ENCODE measurements around the gene IL26.
"Not testable (repeated sequence)": the region's sequence is repeated elsewhere in the genome, so short reads cannot be mapped to it uniquely, and the experiment has no call there.

The IL26 gene

DNA sequence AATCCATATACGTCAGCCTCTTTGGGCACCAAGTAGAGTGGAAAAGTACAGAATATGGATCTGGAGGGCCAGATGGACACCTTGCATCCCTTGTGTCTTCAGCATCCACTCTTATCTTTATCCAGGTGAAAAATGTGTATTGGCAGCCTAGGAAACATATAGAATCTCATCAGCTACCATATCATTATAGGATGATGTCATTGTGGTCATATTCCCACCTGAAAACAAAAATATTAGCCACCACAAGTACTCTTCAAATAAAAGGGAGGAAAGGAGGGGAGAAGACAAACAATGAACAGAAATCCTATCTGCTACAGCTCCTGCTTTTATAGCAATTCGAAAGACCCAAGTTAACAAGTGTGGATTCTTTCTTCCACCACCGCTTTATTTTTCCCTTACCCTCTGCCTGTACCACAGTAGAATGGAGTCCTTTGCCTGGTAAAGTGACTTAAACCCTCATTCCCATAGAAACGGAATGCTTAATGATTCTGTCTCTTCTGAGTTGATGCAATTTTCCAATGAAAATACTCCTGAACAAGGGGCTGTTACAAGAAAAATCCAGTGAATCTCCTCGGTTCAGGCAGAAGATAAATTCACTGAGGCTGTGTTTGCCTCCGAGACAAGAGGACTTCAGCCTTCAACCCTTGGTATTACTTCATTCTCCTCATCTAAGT lies 13.8 kb upstream of the IL26 start:
- DNase-seq = no peak

DNA sequence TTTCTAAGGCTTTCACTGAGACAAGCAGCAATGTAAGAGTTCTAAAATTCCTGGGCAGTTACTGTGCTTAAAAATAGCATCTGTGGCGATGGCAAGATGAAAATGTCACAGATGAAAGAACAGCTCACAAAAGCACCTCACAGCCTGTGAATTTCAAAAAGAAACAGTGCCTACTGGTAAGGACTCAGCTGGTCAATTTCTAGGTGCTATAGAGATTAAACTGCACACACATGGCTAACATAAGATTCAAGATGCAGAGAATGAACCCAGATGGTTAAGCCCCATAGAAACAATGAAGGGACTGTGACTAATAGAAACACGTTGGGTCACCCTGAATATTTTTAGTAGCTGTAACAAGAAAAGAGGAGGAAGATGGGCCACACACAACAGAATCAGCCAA lies 12.0 kb upstream of the IL26 start:
- DNase-seq = no peak

DNA sequence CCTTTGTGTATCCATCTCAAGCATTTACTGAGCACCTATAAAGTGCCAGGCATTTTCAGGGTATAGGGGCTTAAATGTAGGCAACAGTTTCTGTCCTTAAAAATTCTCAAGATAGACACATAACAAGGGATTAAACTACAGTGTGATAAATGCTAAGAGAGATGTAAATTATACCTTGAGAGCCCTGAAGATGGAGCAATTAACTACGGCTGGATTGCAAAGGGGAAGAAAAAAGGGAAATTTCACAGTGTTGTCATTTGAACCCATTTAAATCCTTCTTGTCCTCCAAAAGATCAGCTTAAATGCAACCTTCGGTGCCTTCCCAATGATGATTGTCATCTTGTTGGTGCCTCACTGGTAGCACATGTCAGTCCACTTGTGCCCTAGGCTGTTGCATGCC lies 11.5 kb upstream of the IL26 start:
- DNase-seq = no peak

- DNase-seq = peak; percentile 77
Measured at GRCh38 chr12:68236421-68237059, 10.9 kb upstream of the IL26 start.

- DNase-seq = no peak
Measured at GRCh38 chr12:68235576-68235975, 10.0 kb upstream of the IL26 start.

DNA sequence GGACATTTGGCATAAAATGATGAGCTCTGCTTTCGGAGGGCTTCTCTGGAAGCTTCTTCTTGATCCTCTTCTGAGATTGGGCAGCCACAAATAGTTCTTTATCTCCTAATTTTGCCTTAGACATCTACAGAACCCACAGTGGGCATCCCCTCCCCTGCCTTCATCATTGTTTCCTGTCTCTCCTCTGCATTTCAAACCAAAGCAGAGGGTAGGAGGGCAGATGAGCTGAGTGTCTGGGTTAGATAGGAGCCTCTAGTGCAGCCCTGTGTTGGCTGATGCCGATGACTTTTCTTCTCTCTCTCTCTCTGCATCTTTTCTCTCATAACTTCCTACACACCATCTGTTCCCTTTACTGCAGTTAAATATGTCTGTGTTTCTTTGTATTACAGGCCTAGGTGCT lies 8.5 kb upstream of the IL26 start:
- no peak for DNase-seq

DNA sequence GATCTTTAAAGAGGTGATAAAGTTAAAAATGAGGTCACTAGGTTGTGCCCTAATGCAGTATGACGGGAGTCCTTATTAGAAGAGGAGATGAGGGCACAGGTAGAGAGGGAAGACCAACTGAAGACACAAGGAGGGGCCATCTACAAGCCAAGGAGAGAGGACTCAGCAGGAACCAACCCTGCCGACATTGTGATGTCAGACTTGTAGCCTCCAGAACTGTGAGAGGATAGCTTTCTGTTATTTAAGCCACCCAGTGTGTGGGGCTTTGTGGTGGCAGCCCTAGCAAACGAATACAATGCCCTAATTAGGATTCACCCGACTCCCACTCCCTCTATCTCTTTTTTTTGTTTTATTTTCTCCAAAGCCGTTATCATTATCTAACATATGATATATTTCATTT lies 7.9 kb upstream of the IL26 start:
- no peak for DNase-seq

GRCh38 chr12:68231691-68232090 lies 6.1 kb upstream of the IL26 start:
- no peak for DNase-seq

GRCh38 chr12:68231229-68231628 lies 5.6 kb upstream of the IL26 start:
- DNase-seq = peak; percentile 41

DNA sequence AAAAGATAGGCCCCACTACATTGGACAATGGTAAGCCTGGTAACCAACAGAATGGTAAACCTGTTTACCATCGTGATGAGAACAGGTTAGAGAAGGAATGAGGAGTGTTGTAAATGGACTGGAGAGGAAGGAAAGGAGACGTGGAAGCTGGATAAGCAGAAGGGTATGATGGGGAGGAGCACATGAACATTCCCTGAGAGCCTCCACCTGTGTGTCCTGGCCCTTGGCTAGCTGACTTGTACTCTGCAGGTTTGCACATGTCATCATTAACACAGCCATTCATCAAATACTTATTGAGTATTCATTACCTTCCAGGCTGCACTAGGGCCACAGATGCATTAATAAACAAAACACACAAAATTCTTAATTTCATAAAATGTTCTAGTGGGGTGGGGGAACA lies 4.3 kb upstream of the IL26 start:
- no peak for DNase-seq

- DNase-seq = no peak
Measured at GRCh38 chr12:68227356-68227755, 1.7 kb upstream of the IL26 start.

GRCh38 chr12:68224613-68225285 lies 861 bp downstream of the IL26 start:
- no peak for DNase-seq

- peak; percentile 88 for DNase-seq
Measured at GRCh38 chr12:68223067-68223747, 2.4 kb downstream of the IL26 start.

GRCh38 chr12:68222326-68222725 lies 3.3 kb downstream of the IL26 start:
- no peak for DNase-seq

- no peak for DNase-seq
Measured at GRCh38 chr12:68221497-68221896, 4.1 kb downstream of the IL26 start.

DNA sequence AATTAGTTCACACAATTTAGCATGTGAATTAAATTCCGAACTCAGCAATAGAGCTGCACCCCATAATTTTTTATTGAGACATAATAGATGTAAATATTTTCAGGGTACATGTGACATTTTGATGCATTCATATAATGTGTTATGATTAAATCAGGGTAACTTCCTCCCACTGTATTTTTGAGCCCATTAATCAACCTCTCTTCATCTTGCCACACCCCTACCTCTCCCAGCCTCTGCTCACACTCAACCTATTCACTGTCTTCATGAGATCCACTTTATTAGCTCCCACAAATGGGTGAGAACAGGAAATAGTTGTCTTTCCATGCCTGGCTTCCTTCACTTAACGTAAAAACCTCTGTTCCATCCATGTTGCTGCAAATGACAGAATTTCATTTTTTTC lies 14.7 kb downstream of the IL26 start:
- DNase-seq = no peak

DNA sequence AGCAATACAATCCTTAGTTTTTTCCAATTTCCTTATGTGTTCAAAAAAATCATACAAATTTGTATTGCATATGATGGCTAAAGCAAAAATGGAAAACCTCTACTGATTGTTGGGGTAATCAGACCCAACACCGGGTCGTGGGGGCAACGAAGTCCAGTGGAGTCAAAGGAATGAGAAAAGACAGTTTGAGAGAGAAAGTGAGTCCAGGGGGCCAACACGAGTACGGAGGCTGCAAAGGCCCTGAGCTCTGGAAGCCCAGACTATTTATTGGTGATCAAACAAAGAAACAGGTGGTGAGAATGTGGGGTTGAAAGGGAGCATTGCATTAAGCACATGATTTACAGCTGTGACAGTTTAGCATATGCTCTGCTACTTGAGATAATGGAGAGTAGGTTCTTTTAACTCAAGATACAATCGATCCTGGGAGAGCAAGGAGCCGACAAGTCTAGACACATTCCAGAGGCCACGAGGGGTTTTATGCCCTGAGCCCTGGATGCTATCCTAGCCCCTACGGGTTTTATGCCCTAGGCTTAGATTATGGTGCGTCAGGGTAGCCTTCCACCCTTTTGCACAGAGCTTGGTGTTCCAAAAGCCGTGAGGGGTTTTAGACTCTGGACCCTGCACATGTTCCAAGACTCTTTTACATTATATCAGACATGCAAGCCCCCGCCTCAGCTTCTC lies 16.4 kb downstream of the IL26 start:
- not testable (repeated sequence) for DNase-seq

DNA sequence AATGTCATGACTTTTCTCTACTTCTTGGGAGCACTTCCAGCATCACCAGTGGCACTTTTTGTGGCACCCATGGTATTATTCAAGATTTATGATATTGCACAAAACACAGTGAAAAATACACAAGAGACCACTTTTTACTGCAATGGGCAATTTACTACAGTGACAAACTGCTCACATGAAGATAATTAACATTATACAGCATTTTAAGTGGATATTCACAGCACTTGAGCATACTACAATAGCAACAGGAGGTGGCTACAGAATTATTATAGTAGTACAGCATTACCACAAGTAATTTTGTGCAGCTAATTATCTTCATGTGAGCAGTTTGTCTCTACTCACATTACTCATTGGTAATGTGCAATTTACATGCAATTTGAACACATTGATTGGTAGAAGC lies 18.3 kb downstream of the IL26 start:
- DNase-seq = no peak

GRCh38 chr12:68206446-68206845 lies 19.2 kb downstream of the IL26 start:
- no peak for DNase-seq

- peak; percentile 53 for DNase-seq
Measured at GRCh38 chr12:68203460-68203875, 22.1 kb downstream of the IL26 start.

DNA sequence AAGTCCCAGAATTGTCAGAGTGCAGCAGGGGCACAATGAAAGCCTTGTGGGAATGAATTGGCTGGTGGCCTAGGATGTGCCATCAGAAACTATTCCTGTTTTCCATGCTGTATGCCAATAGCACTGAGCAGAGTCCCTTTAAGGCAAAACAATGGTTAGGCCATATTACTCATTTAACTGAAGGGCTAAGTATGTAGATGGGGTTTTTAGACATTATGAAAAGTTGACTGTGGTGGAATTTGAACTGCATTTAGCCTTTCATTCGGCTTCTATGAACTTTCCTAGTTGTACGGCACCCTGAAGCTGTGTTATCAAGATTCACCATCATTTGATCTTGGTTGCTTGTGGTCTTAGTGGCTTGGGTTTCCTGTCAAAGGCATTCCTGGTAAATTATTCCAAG lies 24.8 kb downstream of the IL26 start:
- DNase-seq = no peak

GRCh38 chr12:68199127-68199526 lies 26.5 kb downstream of the IL26 start:
- DNase-seq = no peak

- DNase-seq = peak; percentile 56
Measured at GRCh38 chr12:68198507-68199086, 27.0 kb downstream of the IL26 start.
